Neural progenitor cell (in vitro differentiated cells): ENCODE measurements around the gene SAMD4A.

Experiments
- EZH2 ChIP-seq: fragments of 200-600 bp; sonication (generic); IDR thresholded peaks from 2 replicates; pipeline ENCODE4 v1.6.1; 2017; ENCODE audit warnings: antibody characterized with exemption, mild to moderate bottlenecking, moderate library complexity
- EZH2phosphoT487 ChIP-seq: fragments of 200-600 bp; sonication (generic); IDR thresholded peaks from 2 replicates; pipeline ENCODE4 v1.6.1; 2017; ENCODE audit warnings: antibody characterized with exemption
- TF ChIP-seq, protein P1 (sequence below): fragments of 200-600 bp; sonication (generic); IDR thresholded peaks from 2 replicates; pipeline ENCODE4 v1.5.1; 2017; ENCODE audit warnings: antibody characterized with exemption, mild to moderate bottlenecking

- TF ChIP-seq, protein P1, sequence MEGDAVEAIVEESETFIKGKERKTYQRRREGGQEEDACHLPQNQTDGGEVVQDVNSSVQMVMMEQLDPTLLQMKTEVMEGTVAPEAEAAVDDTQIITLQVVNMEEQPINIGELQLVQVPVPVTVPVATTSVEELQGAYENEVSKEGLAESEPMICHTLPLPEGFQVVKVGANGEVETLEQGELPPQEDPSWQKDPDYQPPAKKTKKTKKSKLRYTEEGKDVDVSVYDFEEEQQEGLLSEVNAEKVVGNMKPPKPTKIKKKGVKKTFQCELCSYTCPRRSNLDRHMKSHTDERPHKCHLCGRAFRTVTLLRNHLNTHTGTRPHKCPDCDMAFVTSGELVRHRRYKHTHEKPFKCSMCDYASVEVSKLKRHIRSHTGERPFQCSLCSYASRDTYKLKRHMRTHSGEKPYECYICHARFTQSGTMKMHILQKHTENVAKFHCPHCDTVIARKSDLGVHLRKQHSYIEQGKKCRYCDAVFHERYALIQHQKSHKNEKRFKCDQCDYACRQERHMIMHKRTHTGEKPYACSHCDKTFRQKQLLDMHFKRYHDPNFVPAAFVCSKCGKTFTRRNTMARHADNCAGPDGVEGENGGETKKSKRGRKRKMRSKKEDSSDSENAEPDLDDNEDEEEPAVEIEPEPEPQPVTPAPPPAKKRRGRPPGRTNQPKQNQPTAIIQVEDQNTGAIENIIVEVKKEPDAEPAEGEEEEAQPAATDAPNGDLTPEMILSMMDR = no peak
- TF ChIP-seq EZH2 (no peak), EZH2phosphoT487 (no peak)
These were observed 54.8 kb downstream of the SAMD4A start for GRCh38 chr14:54621686-54622085.
